Endothelial cell of coronary artery (primary cell): Measurements from ENCODE around the gene OR8A1. TPM values are rescaled to one million over a fixed set of nuclear protein-coding genes. Genes with fewer than 3 reads are reported as not detected.

Experiments used
- total RNA-seq: library from RNA; depleted of rRNA; stranded (reverse); fragments of >200 nt; gene quantifications from 2 replicates; pipeline ENCODE4 v1.2.3, GENCODE V29; 2014

Gene OR8A1
- total RNA-seq, result not detected in 2 replicates

DNA sequence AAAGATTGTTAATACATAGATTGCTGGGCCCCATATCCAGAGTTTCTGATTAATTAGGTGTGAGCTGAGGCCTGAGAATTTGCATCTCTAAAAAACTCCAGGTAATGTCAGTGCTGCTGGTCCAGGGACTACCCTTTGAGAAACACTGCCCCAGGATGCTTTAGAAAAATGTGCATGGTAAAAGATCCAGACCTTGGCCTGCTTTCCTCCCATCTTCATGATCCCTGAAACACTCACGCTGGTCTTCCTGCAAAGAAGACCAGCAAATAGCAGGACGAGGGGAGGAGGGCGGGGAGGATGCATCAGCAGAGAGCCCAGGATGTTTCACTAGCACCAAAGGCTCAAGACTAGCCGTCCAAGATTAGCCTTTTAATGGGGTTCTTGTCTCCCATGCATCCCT lies at the start of gene OR8A1:
Gene OR8A1, plus strand, starts transcription at position 301 of the 400 bp plus-strand sequence. CDS start 123 bp downstream, outside the sequence.

DNA sequence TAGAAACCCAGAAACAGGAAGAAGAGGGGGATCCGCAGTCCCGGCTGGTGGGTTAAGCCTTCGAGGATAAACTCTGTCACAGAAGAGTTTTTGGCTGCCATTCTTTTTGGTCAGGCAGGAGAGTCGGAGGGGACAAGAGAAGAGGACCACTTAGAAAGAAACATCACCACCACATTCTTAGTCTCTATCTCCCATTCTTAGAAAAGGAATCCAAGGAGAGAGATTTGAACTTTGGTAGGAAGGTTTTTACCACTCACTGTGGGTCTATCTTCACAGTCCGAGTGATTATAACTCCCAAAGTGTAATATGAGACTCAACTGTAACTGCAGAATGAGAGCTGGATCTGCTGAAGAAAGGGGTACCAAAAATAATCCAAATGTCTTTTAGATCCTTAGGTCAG lies 26.2 kb upstream of the OR8A1 start, which contains the start of gene OR8B12:
Gene OR8B12, minus strand, starts transcription at position 101 of the 400 bp plus-strand sequence. Its CDS starts 0 bp downstream, at position 101.

DNA sequence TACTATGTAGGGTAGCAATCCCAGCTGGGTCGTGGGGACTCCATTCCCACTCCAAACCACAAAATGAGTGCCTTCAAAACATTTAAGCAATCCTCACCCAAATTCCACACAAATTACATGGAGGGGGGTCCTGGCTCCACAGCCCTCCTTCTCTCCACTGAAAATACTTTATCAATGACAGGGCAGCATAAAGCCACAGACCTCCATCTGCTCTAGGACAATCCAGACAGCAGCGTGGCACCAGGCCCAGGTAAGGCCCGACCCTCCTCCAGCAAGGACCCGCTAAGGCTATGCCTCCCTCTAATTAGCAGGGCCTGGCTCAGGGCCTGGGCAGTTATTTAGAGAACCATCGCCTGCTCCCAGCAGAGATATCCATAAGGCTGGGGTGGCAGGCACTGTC lies 41.3 kb downstream of the OR8A1 start, which contains the start of gene PANX3:
Gene PANX3, plus strand, starts transcription at position 365 of the 400 bp plus-strand sequence. CDS start 129 bp downstream, outside the sequence.

Other genes starting within 250 kb of the OR8A1 start
- gene OR8D2, start 249.8 kb upstream of the OR8A1 start, total RNA-seq, result not detected in 2 replicates
- not detected in 2 replicates for gene OR8B2, start 185.5 kb upstream of the OR8A1 start, total RNA-seq
- gene OR8B3, start 171.0 kb upstream of the OR8A1 start, total RNA-seq, result not detected in 2 replicates
- not detected in 2 replicates for gene OR8B4, start 145.1 kb upstream of the OR8A1 start, total RNA-seq
- not detected in 2 replicates for gene OR8B8, start 124.3 kb upstream of the OR8A1 start, total RNA-seq
- gene OR8B12, start 26.3 kb upstream of the OR8A1 start, total RNA-seq, result not detected in 2 replicates
- gene PANX3, start 41.4 kb downstream of the OR8A1 start, total RNA-seq, result not detected in 2 replicates
- 10.9 and 16.8 TPM in 2 replicates for gene TBRG1, start 52.9 kb downstream of the OR8A1 start, total RNA-seq
- gene SIAE, start 103.7 kb downstream of the OR8A1 start, total RNA-seq, result 10.4 and 13.0 TPM in 2 replicates
- 5.7 and 7.5 TPM in 2 replicates for gene SPA17, start 103.9 kb downstream of the OR8A1 start, total RNA-seq
- 1.3 and 1.6 TPM in 2 replicates for gene NRGN, start 169.9 kb downstream of the OR8A1 start, total RNA-seq
- gene VSIG2, start 182.3 kb downstream of the OR8A1 start, total RNA-seq, result 0.54 and 0.85 TPM in 2 replicates
- gene ESAM, start 192.3 kb downstream of the OR8A1 start, total RNA-seq, result 70.7 and 78.8 TPM in 2 replicates
- gene MSANTD2, start 230.4 kb downstream of the OR8A1 start, total RNA-seq, result 7.9 and 13.9 TPM in 2 replicates